ENCODE data around the gene EIF4E1B.

DNA sequence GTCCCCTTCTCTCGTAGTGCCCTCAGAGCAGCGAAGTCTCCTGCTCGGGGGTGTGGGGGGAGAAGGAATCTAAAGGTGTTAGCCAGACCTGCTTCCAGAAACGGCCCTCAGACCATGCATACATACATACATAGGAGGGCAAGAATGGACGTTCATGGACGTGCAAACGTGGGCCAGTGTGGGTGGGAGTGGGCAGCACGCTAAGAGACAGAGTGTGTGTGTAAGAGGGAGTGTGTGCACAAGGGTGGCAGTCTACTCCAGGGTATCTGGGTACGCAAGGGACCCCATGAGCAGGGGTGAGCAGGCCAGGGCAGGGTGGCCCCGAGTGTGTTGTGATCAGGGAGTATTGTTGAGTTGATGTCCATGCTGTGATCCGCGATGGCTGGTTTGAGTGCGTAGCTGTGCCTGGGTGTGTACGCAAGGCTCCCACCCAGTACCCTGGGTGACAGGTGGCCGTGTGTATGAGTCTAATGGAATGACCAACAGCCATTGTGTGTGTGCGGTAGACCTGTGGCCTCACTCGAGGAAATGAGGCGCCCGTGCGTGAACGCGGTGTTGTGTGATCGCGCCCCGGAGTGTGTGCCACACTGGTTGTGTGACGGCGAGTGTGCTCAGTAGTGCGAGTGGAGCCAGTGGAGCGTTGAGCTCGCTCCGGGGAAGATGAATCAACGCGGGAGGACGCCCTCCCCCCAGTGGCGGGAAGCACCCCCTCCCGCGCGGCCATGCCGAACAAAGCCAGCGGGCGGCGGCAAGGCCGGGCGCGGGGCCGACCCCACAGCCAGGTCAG lies 21.3 kb upstream of the EIF4E1B start:
- TF ChIP-seq, protein P1, sequence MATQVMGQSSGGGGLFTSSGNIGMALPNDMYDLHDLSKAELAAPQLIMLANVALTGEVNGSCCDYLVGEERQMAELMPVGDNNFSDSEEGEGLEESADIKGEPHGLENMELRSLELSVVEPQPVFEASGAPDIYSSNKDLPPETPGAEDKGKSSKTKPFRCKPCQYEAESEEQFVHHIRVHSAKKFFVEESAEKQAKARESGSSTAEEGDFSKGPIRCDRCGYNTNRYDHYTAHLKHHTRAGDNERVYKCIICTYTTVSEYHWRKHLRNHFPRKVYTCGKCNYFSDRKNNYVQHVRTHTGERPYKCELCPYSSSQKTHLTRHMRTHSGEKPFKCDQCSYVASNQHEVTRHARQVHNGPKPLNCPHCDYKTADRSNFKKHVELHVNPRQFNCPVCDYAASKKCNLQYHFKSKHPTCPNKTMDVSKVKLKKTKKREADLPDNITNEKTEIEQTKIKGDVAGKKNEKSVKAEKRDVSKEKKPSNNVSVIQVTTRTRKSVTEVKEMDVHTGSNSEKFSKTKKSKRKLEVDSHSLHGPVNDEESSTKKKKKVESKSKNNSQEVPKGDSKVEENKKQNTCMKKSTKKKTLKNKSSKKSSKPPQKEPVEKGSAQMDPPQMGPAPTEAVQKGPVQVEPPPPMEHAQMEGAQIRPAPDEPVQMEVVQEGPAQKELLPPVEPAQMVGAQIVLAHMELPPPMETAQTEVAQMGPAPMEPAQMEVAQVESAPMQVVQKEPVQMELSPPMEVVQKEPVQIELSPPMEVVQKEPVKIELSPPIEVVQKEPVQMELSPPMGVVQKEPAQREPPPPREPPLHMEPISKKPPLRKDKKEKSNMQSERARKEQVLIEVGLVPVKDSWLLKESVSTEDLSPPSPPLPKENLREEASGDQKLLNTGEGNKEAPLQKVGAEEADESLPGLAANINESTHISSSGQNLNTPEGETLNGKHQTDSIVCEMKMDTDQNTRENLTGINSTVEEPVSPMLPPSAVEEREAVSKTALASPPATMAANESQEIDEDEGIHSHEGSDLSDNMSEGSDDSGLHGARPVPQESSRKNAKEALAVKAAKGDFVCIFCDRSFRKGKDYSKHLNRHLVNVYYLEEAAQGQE (IDR thresholded peaks at IDR 0.05; ENCODE audit: unreplicated experiment) = no peak
- TF ChIP-seq EZH2 (IDR thresholded peaks at IDR 0.05; ENCODE audit: low read depth, unreplicated experiment) = no peak
- TF ChIP-seq, protein P2, sequence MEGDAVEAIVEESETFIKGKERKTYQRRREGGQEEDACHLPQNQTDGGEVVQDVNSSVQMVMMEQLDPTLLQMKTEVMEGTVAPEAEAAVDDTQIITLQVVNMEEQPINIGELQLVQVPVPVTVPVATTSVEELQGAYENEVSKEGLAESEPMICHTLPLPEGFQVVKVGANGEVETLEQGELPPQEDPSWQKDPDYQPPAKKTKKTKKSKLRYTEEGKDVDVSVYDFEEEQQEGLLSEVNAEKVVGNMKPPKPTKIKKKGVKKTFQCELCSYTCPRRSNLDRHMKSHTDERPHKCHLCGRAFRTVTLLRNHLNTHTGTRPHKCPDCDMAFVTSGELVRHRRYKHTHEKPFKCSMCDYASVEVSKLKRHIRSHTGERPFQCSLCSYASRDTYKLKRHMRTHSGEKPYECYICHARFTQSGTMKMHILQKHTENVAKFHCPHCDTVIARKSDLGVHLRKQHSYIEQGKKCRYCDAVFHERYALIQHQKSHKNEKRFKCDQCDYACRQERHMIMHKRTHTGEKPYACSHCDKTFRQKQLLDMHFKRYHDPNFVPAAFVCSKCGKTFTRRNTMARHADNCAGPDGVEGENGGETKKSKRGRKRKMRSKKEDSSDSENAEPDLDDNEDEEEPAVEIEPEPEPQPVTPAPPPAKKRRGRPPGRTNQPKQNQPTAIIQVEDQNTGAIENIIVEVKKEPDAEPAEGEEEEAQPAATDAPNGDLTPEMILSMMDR (conservative IDR thresholded peaks at IDR 0.05; ENCODE audit: low read depth in 2 of 2) = no peak
- TF ChIP-seq POLR2AphosphoS5 (IDR thresholded peaks at IDR 0.05; ENCODE audit: low read depth) = no peak
- TF ChIP-seq ZNF114 (CRISPR knock-in tag; IDR thresholded peaks at IDR 0.05) = no peak
- TF ChIP-seq CREB1 (CRISPR knock-in tag; IDR thresholded peaks at IDR 0.05; ENCODE audit: low read depth) = no peak
- TF ChIP-seq JUNB (IDR thresholded peaks at IDR 0.05; ENCODE audit: unreplicated experiment) = no peak
- TF ChIP-seq EZH2phosphoT487 (IDR thresholded peaks at IDR 0.05; ENCODE audit: unreplicated experiment) = no peak
- TF ChIP-seq, protein P3, sequence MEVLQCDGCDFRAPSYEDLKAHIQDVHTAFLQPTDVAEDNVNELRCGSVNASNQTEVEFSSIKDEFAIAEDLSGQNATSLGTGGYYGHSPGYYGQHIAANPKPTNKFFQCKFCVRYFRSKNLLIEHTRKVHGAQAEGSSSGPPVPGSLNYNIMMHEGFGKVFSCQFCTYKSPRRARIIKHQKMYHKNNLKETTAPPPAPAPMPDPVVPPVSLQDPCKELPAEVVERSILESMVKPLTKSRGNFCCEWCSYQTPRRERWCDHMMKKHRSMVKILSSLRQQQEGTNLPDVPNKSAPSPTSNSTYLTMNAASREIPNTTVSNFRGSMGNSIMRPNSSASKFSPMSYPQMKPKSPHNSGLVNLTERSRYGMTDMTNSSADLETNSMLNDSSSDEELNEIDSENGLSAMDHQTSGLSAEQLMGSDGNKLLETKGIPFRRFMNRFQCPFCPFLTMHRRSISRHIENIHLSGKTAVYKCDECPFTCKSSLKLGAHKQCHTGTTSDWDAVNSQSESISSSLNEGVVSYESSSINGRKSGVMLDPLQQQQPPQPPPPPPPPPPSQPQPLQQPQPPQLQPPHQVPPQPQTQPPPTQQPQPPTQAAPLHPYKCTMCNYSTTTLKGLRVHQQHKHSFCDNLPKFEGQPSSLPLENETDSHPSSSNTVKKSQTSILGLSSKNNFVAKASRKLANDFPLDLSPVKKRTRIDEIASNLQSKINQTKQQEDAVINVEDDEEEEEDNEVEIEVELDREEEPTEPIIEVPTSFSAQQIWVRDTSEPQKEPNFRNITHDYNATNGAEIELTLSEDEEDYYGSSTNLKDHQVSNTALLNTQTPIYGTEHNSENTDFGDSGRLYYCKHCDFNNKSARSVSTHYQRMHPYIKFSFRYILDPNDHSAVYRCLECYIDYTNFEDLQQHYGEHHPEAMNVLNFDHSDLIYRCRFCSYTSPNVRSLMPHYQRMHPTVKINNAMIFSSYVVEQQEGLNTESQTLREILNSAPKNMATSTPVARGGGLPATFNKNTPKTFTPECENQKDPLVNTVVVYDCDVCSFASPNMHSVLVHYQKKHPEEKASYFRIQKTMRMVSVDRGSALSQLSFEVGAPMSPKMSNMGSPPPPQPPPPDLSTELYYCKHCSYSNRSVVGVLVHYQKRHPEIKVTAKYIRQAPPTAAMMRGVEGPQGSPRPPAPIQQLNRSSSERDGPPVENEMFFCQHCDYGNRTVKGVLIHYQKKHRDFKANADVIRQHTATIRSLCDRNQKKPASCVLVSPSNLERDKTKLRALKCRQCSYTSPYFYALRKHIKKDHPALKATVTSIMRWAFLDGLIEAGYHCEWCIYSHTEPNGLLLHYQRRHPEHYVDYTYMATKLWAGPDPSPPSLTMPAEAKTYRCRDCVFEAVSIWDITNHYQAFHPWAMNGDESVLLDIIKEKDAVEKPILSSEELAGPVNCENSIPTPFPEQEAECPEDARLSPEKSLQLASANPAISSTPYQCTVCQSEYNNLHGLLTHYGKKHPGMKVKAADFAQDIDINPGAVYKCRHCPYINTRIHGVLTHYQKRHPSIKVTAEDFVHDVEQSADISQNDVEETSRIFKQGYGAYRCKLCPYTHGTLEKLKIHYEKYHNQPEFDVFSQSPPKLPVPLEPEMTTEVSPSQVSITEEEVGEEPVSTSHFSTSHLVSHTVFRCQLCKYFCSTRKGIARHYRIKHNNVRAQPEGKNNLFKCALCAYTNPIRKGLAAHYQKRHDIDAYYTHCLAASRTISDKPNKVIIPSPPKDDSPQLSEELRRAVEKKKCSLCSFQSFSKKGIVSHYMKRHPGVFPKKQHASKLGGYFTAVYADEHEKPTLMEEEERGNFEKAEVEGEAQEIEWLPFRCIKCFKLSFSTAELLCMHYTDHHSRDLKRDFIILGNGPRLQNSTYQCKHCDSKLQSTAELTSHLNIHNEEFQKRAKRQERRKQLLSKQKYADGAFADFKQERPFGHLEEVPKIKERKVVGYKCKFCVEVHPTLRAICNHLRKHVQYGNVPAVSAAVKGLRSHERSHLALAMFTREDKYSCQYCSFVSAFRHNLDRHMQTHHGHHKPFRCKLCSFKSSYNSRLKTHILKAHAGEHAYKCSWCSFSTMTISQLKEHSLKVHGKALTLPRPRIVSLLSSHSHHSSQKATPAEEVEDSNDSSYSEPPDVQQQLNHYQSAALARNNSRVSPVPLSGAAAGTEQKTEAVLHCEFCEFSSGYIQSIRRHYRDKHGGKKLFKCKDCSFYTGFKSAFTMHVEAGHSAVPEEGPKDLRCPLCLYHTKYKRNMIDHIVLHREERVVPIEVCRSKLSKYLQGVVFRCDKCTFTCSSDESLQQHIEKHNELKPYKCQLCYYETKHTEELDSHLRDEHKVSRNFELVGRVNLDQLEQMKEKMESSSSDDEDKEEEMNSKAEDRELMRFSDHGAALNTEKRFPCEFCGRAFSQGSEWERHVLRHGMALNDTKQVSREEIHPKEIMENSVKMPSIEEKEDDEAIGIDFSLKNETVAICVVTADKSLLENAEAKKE (CRISPR knock-in tag; IDR thresholded peaks at IDR 0.05) = no peak
- TF ChIP-seq STAT1 (IDR thresholded peaks at IDR 0.05; ENCODE audit: unreplicated experiment) = no peak
- TF ChIP-seq, protein P4, sequence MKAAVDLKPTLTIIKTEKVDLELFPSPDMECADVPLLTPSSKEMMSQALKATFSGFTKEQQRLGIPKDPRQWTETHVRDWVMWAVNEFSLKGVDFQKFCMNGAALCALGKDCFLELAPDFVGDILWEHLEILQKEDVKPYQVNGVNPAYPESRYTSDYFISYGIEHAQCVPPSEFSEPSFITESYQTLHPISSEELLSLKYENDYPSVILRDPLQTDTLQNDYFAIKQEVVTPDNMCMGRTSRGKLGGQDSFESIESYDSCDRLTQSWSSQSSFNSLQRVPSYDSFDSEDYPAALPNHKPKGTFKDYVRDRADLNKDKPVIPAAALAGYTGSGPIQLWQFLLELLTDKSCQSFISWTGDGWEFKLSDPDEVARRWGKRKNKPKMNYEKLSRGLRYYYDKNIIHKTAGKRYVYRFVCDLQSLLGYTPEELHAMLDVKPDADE (IDR thresholded peaks at IDR 0.05) = no peak
- TF ChIP-seq ZNF331 (CRISPR knock-in tag; IDR thresholded peaks at IDR 0.05; ENCODE audit: low read depth) = no peak
